ENCODE results near the gene USP36. TPM values are rescaled to one million over a fixed set of nuclear protein-coding genes. Genes with fewer than 3 reads are reported as not detected.

USP36 gene
- total RNA-seq, 1 experiment from 2014 or later: 103 TPM

DNA sequence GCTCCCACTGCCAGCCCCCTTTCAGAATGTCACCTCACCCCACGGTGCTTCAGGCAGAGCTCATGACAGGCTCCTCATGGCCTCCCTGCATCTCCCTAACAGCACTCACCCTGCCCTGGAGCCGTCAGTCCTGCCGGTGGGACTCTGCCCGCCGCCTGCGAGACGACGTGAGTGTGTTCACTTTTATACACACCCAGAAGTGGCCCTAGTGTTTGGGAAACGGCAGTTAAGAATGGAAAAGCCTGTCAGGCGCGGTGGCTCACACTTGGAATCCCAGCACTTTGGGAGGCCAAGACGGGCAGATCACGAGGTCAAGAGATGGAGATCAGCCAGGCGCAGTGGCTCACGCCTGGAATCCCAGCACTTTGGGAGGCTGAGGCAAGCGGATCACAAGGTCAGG is 46.2 kb downstream of the USP36 start:
- Mint-ChIP-seq H3K27ac (ENCODE audit: unreplicated experiment) (peak overlapping the region; percentile 42), H3K9me3 (ENCODE audit: unreplicated experiment) (no peaks in the 10 kb centered on the region), H3K27me3 (ENCODE audit: insufficient read depth, unreplicated experiment) (no peaks in the 10 kb centered on the region), H3K36me3 (ENCODE audit: insufficient read depth, unreplicated experiment) (peaks cover 70% of the 10 kb centered on the region), H3K4me1 (ENCODE audit: low read depth, unreplicated experiment) (no peaks in the 10 kb centered on the region), H3K4me3 (ENCODE audit: unreplicated experiment) (no peak overlapping the region)
- POLR2A ChIA-PET: no interaction called here
- BruUV-seq (replicated peaks): no TSS peak
- TF ChIP-seq, protein P1, sequence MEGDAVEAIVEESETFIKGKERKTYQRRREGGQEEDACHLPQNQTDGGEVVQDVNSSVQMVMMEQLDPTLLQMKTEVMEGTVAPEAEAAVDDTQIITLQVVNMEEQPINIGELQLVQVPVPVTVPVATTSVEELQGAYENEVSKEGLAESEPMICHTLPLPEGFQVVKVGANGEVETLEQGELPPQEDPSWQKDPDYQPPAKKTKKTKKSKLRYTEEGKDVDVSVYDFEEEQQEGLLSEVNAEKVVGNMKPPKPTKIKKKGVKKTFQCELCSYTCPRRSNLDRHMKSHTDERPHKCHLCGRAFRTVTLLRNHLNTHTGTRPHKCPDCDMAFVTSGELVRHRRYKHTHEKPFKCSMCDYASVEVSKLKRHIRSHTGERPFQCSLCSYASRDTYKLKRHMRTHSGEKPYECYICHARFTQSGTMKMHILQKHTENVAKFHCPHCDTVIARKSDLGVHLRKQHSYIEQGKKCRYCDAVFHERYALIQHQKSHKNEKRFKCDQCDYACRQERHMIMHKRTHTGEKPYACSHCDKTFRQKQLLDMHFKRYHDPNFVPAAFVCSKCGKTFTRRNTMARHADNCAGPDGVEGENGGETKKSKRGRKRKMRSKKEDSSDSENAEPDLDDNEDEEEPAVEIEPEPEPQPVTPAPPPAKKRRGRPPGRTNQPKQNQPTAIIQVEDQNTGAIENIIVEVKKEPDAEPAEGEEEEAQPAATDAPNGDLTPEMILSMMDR (IDR thresholded peaks at IDR 0.05; ENCODE audit: insufficient read depth in 1 of 2, low read depth in 1 of 2, low read length in 1 of 2, severe bottlenecking in 1 of 2, unreplicated experiment in 1 of 2): no peak
- H3K36me3 ChIP-seq (ENCODE audit: control insufficient read depth, insufficient read depth, low read length): peaks cover 3% of the 10 kb centered on the region; the same call in 1 of the 2 replicates
- CTCF ChIA-PET: no interaction called here
- DNase-seq: no peak
- no peaks in the 10 kb centered on the region for H3K9me3 ChIP-seq
- no peaks in the 10 kb centered on the region for H3K4me1 ChIP-seq
- intact Hi-C loops (cut with micrococcal nuclease; ENCODE audit: unreplicated experiment): no loop called here
- no peaks in the 10 kb centered on the region for H3K27me3 ChIP-seq (replicated peaks; ENCODE audit: control insufficient read depth, insufficient read depth, low read length)
- H3K4me3 ChIP-seq (ENCODE audit: low read depth, low read length): no peak overlapping the region

DNA sequence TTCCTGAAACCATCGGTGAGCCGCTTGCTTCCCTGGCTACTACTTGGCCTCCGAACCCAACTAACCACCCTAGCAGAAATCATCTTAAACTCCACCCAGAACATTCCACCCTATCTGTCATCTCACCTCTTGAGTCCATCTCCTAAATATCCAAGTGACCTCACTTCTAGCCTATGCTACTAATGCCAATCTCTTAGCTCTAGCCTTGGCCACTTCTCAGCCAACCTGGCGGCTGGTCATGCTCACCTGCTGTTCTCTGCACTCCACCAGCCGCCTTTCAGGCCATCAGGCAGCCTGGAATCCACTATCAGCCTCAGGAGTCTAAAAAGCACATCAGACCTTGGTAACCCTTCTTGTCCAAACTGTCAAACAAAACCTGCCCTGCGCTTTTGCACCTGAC is 46.6 kb downstream of the USP36 start:
- Histone ChIP-seq H3K4me3 (ENCODE audit: low read depth, low read length) (no peak overlapping the region), H3K4me1 (no peaks in the 10 kb centered on the region), H3K9me3 (no peaks in the 10 kb centered on the region), H3K36me3 (ENCODE audit: control insufficient read depth, insufficient read depth, low read length) (peaks cover 2% of the 10 kb centered on the region; the same call in 1 of the 2 replicates), H3K27me3 (replicated peaks; ENCODE audit: control insufficient read depth, insufficient read depth, low read length) (no peaks in the 10 kb centered on the region)
- H3K27ac Mint-ChIP-seq (ENCODE audit: unreplicated experiment): peak overlapping the region; percentile 42
- intact Hi-C loops (cut with micrococcal nuclease; ENCODE audit: unreplicated experiment): no loop called here
- POLR2A ChIA-PET: no interaction called here
- H3K27me3 Mint-ChIP-seq (ENCODE audit: insufficient read depth, unreplicated experiment): no peaks in the 10 kb centered on the region
- H3K4me3 Mint-ChIP-seq (ENCODE audit: unreplicated experiment): no peak overlapping the region
- TF ChIP-seq, protein P1 (IDR thresholded peaks at IDR 0.05; ENCODE audit: insufficient read depth in 1 of 2, low read depth in 1 of 2, low read length in 1 of 2, severe bottlenecking in 1 of 2, unreplicated experiment in 1 of 2): no peak
- BruUV-seq (replicated peaks): no TSS peak
- CTCF ChIA-PET: no interaction called here
- H3K36me3 Mint-ChIP-seq (ENCODE audit: insufficient read depth, unreplicated experiment): peaks cover 70% of the 10 kb centered on the region
- no peaks in the 10 kb centered on the region for H3K9me3 Mint-ChIP-seq (ENCODE audit: unreplicated experiment)
- DNase-seq: no peak
- no peaks in the 10 kb centered on the region for H3K4me1 Mint-ChIP-seq (ENCODE audit: low read depth, unreplicated experiment)

DNA sequence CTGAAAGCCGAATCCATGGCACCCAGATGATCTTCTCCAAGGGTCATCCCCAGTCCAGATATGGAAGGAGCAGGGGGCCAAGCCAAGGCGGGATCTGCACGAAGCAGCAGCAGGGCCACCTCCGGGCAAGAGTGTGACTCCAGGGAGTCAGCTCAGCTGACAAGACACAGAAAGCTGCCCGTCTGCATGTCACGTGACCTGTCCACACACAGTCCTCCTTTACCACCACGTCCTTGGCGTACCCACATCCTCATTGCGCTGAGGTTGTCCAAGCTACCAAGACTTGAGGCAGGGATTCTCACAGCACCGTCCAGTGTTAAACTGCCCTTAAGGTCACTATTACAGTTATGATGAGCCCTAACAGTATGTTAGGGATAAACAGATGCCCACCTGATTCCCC is 47.2 kb downstream of the USP36 start:
- Mint-ChIP-seq H3K4me1 (ENCODE audit: low read depth, unreplicated experiment) (no peaks in the 10 kb centered on the region), H3K9me3 (ENCODE audit: unreplicated experiment) (no peaks in the 10 kb centered on the region), H3K27me3 (ENCODE audit: insufficient read depth, unreplicated experiment) (no peaks in the 10 kb centered on the region), H3K27ac (ENCODE audit: unreplicated experiment) (peak overlapping the region; percentile 42), H3K4me3 (ENCODE audit: unreplicated experiment) (no peak overlapping the region), H3K36me3 (ENCODE audit: insufficient read depth, unreplicated experiment) (peaks cover 65% of the 10 kb centered on the region)
- Histone ChIP-seq H3K4me3 (ENCODE audit: low read depth, low read length) (no peak overlapping the region), H3K36me3 (ENCODE audit: control insufficient read depth, insufficient read depth, low read length) (no peaks in the 10 kb centered on the region; the same call in 1 of the 2 replicates), H3K27me3 (replicated peaks; ENCODE audit: control insufficient read depth, insufficient read depth, low read length) (no peaks in the 10 kb centered on the region), H3K4me1 (no peaks in the 10 kb centered on the region), H3K9me3 (no peaks in the 10 kb centered on the region)
- TF ChIP-seq, protein P1 (IDR thresholded peaks at IDR 0.05; ENCODE audit: insufficient read depth in 1 of 2, low read depth in 1 of 2, low read length in 1 of 2, severe bottlenecking in 1 of 2, unreplicated experiment in 1 of 2): no peak
- POLR2A ChIA-PET: no interaction called here
- DNase-seq: no peak
- BruUV-seq (replicated peaks): no TSS peak
- CTCF ChIA-PET: no interaction called here
- intact Hi-C loops (cut with micrococcal nuclease; ENCODE audit: unreplicated experiment): no loop called here
